ENCODE results near the gene CATSPERZ. TPM values are rescaled to one million over a fixed set of nuclear protein-coding genes. Genes with fewer than 3 reads are reported as not detected.

Gene CATSPERZ
- total and polyA plus RNA-seq, 2 of the 13 experiments (the other 11 are each of a cell fraction or from before 2014, with no cell fraction given), result 0.22 to 0.48 TPM

DNA sequence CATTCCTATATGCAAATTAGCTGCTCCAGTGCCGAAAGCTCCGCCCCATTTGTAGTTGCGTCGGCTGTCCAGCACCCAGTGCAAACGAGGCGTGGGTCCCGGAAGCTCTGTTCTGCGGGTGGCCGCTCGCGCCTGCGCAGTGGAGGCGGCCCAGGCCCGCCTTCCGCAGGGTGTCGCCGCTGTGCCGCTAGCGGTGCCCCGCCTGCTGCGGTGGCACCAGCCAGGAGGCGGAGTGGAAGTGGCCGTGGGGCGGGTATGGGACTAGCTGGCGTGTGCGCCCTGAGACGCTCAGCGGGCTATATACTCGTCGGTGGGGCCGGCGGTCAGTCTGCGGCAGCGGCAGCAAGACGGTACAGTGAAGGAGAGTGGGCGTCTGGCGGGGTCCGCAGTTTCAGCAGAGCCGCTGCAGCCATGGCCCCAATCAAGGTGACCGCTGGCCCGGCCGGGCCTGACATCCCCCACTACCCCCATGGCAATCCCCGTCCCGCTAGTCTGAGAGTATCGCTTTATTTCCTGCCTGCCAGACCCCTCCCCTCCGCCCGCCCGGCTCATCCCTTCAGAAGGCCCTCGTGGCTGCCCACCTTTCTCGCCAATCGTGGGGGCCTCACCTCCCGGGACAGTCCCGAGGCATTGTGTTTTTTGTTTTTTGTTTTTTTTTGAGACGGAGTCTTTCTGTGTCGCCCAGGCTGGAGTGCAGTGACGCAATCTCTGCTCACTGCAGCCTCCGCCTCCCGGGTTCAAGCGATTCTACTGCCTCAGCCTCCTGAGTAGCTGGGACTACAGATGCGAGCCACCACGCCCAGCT lies 18.0 kb downstream of the CATSPERZ start, which contains the start of gene PRDX5 (continued):
- TF ChIP-seq RORA (CRISPR knock-in tag; IDR thresholded peaks at IDR 0.05) (no peak), MYC (CRISPR knock-in tag; IDR thresholded peaks at IDR 0.05; ENCODE audit: borderline replicate concordance) (peak; percentile 72; the same call in 1 of the 2 replicates), CHCHD3 (CRISPR knock-in tag; IDR thresholded peaks at IDR 0.05) (0 out of 2 replicates have a peak, but pooled peaks have one; percentile 63), PRMT3 (CRISPR knock-in tag; IDR thresholded peaks at IDR 0.05; ENCODE audit: borderline replicate concordance, low read depth) (no peak), FOXA3 (CRISPR knock-in tag; IDR thresholded peaks at IDR 0.05) (no peak), NFYC (CRISPR knock-in tag; IDR thresholded peaks at IDR 0.05) (no peak), HDAC6 (IDR thresholded peaks at IDR 0.05; ENCODE audit: low read depth, low read length) (no peak), FIP1L1 (IDR thresholded peaks at IDR 0.05; ENCODE audit: borderline replicate concordance, insufficient read depth, low read depth, low read length) (0 out of 2 replicates have a peak, but pooled peaks have one; percentile 37), RFXANK (CRISPR knock-in tag; IDR thresholded peaks at IDR 0.05) (no peak), CCDC6 (CRISPR knock-in tag; IDR thresholded peaks at IDR 0.05) (no peak), FOSL1 (CRISPR knock-in tag; IDR thresholded peaks at IDR 0.05; ENCODE audit: borderline replicate concordance) (no peak), FOSL2 (CRISPR knock-in tag; IDR thresholded peaks at IDR 0.05) (peak; percentile 8; the same call in 1 of the 2 replicates), HES4 (CRISPR knock-in tag; IDR thresholded peaks at IDR 0.05; ENCODE audit: borderline replicate concordance) (no peak), RAD51 (IDR thresholded peaks at IDR 0.05; ENCODE audit: borderline replicate concordance) (no peak), MEIS2 (CRISPR knock-in tag; IDR thresholded peaks at IDR 0.05) (peak; percentile 72; the same call in 1 of the 2 replicates), ZFY (CRISPR knock-in tag; IDR thresholded peaks at IDR 0.05) (peak; percentile 75), CAMTA2 (CRISPR knock-in tag; IDR thresholded peaks at IDR 0.05; ENCODE audit: borderline replicate concordance) (no peak), ZFP36L2 (CRISPR knock-in tag; IDR thresholded peaks at IDR 0.05) (no peak), ZNF510 (CRISPR knock-in tag; IDR thresholded peaks at IDR 0.05; ENCODE audit: low read depth) (0 out of 2 replicates have a peak, but pooled peaks have one; percentile 74)
- TF ChIP-seq, protein P1, sequence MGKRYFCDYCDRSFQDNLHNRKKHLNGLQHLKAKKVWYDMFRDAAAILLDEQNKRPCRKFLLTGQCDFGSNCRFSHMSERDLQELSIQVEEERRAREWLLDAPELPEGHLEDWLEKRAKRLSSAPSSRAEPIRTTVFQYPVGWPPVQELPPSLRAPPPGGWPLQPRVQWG (CRISPR knock-in tag; IDR thresholded peaks at IDR 0.05; ENCODE audit: borderline replicate concordance, low read depth), result no peak
- TF ChIP-seq, protein P2, sequence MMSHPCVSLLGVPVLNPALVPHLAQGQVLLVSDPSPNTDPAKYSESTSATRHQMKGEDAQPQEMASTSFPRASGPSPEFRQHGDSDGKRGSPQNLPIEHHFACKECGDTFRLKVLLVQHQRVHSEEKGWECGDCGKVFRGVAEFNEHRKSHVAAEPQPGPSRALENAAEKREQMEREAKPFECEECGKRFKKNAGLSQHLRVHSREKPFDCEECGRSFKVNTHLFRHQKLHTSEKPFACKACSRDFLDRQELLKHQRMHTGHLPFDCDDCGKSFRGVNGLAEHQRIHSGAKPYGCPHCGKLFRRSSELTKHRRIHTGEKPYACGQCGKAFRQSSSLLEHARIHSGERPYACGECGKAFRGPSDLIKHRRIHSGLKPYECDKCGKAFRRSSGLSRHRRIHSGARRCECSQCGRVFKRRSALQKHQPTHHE (CRISPR knock-in tag; IDR thresholded peaks at IDR 0.05; ENCODE audit: borderline replicate concordance), result peak; percentile 3; the same call in 1 of the 2 replicates
- TF ChIP-seq, protein P3, sequence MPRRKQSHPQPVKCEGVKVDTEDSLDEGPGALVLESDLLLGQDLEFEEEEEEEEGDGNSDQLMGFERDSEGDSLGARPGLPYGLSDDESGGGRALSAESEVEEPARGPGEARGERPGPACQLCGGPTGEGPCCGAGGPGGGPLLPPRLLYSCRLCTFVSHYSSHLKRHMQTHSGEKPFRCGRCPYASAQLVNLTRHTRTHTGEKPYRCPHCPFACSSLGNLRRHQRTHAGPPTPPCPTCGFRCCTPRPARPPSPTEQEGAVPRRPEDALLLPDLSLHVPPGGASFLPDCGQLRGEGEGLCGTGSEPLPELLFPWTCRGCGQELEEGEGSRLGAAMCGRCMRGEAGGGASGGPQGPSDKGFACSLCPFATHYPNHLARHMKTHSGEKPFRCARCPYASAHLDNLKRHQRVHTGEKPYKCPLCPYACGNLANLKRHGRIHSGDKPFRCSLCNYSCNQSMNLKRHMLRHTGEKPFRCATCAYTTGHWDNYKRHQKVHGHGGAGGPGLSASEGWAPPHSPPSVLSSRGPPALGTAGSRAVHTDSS (CRISPR knock-in tag; conservative IDR thresholded peaks at IDR 0.05), result 0 out of 2 replicates have a peak, but pooled peaks have one; percentile 79
- TF ChIP-seq, protein P4, sequence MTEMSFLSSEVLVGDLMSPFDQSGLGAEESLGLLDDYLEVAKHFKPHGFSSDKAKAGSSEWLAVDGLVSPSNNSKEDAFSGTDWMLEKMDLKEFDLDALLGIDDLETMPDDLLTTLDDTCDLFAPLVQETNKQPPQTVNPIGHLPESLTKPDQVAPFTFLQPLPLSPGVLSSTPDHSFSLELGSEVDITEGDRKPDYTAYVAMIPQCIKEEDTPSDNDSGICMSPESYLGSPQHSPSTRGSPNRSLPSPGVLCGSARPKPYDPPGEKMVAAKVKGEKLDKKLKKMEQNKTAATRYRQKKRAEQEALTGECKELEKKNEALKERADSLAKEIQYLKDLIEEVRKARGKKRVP (CRISPR knock-in tag; IDR thresholded peaks at IDR 0.05), result peak in 1 of 2 experiments; percentile 51; a peak in 2 of 4 replicates
- TF ChIP-seq, protein P5, sequence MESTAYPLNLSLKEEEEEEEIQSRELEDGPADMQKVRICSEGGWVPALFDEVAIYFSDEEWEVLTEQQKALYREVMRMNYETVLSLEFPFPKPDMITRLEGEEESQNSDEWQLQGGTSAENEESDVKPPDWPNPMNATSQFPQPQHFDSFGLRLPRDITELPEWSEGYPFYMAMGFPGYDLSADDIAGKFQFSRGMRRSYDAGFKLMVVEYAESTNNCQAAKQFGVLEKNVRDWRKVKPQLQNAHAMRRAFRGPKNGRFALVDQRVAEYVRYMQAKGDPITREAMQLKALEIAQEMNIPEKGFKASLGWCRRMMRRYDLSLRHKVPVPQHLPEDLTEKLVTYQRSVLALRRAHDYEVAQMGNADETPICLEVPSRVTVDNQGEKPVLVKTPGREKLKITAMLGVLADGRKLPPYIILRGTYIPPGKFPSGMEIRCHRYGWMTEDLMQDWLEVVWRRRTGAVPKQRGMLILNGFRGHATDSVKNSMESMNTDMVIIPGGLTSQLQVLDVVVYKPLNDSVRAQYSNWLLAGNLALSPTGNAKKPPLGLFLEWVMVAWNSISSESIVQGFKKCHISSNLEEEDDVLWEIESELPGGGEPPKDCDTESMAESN (CRISPR knock-in tag; conservative IDR thresholded peaks at IDR 0.05), result peak; percentile 82

All from HepG2 (cell line).